GM12878 (cell line): ENCODE results near the gene RETREG1.

Experiments
- PBX3 ChIP-seq: IDR thresholded peaks from 2 replicates; pipeline ENCODE4 v1.6.1; 2011; ENCODE audit warnings: mild to moderate bottlenecking, low read depth, low read length, moderate library complexity; ENCODE audit not compliant: insufficient replicate concordance
- TAF1 ChIP-seq: IDR thresholded peaks from 2 replicates; pipeline ENCODE4 v1.6.1; 2011; ENCODE audit warnings: mild to moderate bottlenecking, low read depth, low read length, borderline replicate concordance
- TF ChIP-seq, protein P1 (sequence below), 3 experiments: IDR thresholded peaks in 2 of 3; conservative IDR thresholded peaks in 1 of 3; 2 replicates each; pipeline ENCODE4 v1.5.1; 2011; ENCODE audit warnings: low read depth in 3 of 3, low read length in 3 of 3, mild to moderate bottlenecking in 3 of 3, control low read depth in 2 of 3, moderate library complexity in 2 of 3, inconsistent platforms in 1 of 3, mixed read lengths in 1 of 3; ENCODE audit not compliant: control insufficient read depth in 2 of 3, insufficient read depth in 1 of 3; ENCODE audit errors: extremely low read depth in 1 of 3

GRCh38 chr5:16529306-16529705, 87.5 kb downstream of the RETREG1 start:
- TF ChIP-seq PBX3: no peak
- TF ChIP-seq, protein P1, sequence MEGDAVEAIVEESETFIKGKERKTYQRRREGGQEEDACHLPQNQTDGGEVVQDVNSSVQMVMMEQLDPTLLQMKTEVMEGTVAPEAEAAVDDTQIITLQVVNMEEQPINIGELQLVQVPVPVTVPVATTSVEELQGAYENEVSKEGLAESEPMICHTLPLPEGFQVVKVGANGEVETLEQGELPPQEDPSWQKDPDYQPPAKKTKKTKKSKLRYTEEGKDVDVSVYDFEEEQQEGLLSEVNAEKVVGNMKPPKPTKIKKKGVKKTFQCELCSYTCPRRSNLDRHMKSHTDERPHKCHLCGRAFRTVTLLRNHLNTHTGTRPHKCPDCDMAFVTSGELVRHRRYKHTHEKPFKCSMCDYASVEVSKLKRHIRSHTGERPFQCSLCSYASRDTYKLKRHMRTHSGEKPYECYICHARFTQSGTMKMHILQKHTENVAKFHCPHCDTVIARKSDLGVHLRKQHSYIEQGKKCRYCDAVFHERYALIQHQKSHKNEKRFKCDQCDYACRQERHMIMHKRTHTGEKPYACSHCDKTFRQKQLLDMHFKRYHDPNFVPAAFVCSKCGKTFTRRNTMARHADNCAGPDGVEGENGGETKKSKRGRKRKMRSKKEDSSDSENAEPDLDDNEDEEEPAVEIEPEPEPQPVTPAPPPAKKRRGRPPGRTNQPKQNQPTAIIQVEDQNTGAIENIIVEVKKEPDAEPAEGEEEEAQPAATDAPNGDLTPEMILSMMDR (IDR thresholded peaks at IDR 0.05 in 2 of 3, conservative IDR thresholded peaks at IDR 0.05 in 1 of 3; ENCODE audit: control insufficient read depth in 2 of 3, extremely low read depth in 1 of 3, insufficient read depth in 1 of 3, low read depth in 3 of 3, low read length in 3 of 3): no peak
- TF ChIP-seq TAF1: no peak
